ENCODE results near the gene PSMB5.
A peak's percentile ranks its signal among the peaks of the same experiment; 100 is the strongest.

The PSMB5 gene

DNA sequence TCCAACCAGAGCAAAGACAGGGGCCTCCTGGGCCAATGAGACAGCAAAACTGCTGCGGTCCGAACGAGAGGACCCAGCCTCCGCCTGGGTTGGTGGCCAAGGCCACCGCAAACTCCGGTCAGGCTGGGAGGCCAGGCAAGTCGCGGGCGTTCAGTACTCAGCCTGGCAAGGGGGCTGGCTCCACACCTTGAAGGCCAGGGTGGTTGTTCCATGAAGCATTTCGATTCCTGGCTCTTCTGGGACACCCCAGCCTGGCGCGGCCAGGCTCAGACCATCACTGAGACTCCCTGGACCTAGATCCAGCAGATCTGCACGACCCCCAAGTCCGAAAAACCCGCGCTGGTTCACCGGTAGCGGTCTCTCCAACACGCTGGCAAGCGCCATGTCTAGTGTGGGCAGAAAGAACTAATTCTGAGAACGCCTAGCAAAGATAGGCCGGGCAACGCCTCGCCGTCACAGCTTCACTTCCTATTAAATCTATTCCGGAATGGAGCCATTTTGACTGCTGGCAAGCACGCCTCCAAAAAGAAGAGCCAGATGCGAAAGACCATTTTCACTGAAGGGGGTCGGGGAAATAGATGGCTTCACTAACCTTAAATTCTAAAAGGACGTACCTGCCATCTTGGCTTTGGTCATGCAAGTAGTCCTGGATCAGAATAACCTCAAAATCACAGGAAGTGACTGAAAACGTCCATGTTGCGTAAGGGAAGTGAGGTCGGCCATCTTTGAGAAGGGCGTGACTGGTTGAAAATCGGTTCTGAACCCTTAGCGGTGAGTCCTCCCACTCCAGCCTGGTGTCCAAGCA lies at the start of gene PSMB5:
PSMB5 (minus strand) TSS at position 403 of the 805 bp plus-strand sequence; CDS start at position 384, 19 bp downstream.
- DNase-seq (ENCODE audit: low spot score) = peak; percentile 97

DNA sequence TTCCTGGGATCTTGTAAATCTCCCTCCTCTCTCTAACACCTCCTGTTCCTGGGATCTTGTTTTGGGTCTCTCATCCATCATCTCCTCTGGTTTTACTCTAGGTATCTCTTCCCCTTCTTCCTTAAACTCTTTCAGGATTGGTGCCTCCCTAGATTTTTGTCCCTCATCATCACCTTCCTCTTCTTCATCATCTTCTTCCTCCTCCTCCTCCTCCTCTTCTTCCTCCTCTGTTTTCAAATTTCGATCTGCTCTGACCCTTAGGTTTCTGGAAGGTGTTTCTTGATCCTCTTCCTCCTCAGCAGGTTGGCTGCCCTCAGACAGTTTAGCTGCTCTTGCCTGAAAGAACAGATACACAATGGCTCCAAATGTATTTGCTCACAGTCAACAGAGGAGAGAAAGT lies 45.8 kb upstream of the PSMB5 start:
- DNase-seq (ENCODE audit: low spot score) = no peak

DNA sequence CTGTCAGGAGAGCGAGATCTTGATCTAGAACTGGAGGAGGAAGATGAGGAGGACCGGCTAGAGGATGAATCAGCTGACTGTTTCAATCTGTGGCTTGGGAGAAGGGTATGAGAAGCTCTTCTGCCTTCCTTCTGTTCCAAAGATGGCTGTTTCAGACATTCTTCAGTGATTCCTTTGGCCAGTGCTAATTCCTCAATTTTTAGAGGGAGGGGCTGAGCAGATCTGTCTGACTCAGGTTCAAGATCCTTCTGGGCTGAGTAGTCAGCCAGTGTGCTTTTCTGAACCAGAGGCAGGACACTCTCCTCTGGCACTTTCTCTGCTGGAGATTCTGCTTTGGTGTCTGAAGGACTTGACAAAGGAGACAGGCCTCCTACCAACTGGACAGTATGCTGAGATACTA lies 45.0 kb upstream of the PSMB5 start:
- no peak for DNase-seq (ENCODE audit: low spot score)

DNA sequence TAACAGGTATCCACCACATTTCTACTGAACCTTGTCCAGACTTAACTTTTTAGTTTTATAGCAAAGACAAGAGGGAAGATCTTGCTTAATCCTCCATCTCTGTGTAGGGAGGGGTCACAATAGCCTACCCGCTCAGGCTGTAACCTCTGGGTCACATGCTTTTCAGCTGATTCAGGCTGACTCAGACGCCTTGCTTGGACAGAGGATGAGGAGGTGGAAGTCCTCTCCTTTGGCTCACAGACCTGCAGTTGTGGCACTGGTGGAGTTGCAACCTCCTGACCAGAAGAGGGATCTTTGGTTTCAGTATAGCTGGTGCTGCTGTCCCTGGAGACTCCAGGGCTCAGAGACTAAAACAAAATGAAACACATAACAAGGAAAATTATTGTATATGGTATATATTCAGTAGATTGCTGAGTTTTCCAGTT lies 44.0 kb upstream of the PSMB5 start:
- DNase-seq (ENCODE audit: low spot score) = peak; percentile 89

DNA sequence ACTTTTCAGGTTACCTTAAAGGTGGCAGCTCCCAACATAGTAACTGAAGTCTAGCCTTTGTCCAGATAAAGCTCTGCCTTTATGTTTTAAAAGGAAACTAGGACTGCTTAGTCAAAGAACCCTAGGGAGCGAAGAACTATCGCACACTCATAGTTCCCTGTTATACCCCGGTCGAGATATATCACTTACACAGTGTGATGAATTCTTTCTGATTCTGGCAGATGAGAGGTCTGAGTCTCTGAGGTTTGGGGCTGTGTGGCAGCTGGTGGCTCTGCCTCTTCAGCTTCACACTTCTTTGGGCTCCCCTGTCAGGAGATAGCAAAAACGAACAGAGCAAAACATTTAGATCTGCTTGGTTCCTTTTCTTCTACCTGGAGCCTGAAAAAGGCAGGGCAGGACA lies 43.3 kb upstream of the PSMB5 start:
- DNase-seq (ENCODE audit: low spot score) = no peak

DNA sequence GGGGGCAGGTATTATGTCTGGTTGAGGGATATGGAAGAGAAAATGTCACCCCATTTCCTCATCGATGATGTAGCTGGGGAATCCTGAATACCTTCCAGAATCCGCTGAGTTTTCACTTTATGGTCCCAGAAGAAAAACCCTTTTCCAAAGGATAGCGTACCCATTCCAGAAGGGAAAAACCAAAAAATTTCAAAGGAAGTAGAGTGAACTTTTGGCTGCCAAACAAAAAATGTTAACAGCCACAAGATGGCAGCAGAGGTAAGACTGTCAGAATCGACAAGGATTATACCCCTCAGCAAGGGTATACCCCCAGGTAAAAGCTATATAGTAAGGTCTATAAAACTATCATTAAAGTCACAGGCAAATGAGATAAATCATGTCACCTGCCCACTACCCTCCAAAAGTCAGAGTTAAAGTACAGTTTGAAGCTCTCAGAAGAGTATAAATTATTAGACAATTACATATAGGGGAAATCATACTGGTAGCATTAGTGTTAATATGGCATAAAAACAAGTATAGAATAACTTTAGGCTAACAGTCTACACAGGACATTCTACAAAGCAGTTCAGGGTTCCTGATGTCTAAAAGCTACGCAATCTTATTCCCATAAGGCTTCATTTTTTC lies 42.2 kb upstream of the PSMB5 start:
- DNase-seq (ENCODE audit: low spot score) = peak; percentile 45

DNA sequence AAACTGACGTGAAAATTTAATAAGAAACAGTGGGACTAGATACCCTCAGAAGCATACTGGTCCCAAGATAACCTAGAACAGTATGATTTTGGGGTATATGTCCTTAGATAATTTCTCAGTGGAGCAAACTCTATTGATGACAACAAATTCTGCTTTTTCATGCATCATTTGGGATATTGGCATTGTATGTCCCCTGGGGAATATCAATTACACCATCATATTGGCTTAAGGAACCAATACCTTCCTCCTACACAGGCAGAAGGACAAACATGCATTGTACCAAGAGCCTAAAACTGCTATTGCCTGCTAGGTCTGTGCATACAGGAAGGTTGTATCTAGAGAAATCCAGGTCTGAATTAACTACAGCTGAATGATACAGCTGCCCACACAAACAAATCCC lies 40.2 kb upstream of the PSMB5 start:
- DNase-seq (ENCODE audit: low spot score) = no peak

DNA sequence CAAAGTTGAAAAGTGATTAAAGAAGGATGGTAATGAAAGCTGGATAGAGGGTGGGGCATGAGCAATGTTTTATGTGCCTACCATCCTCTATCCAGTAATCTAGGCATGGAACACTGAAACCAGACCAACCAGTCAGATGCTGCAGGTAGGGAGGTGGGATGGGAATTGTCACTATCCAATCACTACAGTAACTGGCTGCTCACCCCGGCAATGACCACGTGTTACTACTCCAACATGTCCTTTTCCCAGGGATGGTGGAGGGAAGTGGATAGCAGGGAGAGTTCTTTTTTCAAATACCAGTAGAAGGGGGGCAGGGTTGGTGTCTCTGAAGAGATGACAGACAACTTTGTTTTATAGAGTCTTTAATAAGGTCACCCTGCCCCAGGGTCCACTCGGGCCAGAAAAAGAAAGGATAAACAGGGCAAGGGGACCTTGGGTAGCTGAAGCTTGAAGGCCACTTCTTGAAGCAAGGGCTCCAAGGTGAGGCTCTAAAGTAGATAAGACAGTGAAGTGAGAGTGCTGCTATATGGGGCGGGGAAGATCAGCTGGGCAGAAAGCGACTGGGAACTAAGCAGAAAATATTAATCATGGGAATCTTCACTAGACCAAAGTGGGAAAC lies 37.3 kb upstream of the PSMB5 start:
- DNase-seq (ENCODE audit: low spot score) = no peak

DNA sequence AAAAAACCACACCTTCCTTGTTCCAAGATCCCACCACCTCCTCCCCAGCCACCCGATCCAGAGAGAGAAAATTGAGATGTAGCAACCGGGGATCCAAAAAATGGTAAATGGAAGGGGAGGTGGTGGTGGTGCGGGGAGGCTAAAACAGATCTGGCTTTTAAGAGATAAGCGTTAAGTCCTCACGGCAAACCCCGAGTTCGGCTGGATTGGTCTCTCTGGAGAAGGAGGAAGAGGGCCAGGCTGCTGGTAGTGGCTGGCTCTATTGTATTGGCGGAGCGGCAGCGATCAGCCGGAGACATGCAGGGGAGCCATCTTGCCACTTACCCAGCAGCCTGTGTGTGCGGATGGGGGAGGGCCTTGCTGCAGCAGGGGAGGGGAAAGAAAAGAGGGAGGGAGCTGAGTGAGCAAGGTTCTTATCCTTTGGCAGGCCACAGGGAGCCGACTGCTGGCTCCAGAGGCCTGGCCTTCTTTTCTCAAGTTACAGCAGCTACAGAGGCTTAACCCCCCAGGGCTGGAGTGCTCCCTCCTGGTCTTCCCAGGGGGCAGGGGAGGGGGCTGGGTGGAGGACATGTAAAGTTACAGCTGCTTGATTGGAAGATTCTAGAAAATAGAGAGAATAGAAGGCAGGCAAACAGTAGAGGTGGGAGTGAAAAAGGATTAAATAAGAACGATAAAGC lies 36.7 kb upstream of the PSMB5 start:
- peak; percentile 94 for DNase-seq (ENCODE audit: low spot score)

DNA sequence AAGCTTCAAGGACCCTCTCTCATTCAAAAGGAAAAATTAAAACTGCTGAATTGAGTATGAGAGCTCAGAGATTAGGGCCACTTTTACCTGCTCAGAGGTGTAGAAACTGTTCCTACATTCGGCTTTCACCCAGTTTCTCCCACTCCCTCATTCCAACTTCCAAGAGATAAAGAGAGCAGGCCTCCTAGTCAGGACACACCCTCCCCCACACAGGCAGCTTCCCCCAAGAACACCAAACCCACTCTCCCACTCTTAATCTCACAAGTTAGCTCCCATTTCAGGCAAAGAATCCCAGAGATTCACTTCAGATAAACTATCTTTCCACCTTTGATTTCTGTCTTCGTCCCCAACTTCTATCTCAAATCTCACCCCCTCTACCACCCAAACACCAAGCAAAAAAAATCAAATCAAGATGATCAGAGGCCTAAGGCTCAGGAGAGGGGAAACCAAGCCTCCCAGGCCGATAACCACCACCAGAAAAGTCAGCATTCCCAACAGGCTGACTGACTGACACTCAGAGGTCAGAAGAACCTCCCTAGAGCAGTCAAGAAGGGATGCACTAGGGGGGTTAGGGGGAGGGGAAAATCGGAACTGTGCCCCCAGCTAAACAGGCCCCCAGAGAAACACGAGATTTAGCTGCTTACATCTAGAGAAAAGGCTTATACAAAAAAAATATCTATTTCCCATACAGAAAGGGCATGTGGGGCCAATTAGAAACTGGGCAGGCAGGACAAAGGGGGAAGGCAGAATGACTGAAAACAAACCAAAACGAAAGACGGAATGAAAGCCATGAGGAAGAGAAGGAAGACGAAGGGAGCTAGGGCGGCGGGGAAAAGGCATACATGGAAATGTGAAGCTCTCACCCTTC lies 35.8 kb upstream of the PSMB5 start:
- DNase-seq (ENCODE audit: low spot score) = peak; percentile 58

DNA sequence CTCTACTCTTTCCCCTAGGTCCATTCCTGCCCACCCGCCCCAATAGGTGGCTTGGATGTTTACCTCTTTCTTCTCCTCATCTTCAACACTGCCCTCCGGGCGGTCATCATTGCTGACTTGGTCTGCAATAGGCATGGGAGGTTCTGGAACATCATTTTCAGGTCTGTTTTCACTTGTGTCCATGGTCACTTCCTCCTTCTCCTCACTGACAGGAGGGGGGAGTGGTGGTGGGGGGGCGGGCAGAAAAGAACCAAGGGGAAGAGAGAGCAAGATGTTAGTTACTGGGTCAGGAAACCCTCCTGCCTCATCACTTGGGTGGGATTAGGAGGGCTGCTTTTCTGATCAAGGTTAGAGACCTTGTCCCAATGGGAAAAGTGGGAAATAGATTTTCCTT lies 34.7 kb upstream of the PSMB5 start:
- no peak for DNase-seq (ENCODE audit: low spot score)

DNA sequence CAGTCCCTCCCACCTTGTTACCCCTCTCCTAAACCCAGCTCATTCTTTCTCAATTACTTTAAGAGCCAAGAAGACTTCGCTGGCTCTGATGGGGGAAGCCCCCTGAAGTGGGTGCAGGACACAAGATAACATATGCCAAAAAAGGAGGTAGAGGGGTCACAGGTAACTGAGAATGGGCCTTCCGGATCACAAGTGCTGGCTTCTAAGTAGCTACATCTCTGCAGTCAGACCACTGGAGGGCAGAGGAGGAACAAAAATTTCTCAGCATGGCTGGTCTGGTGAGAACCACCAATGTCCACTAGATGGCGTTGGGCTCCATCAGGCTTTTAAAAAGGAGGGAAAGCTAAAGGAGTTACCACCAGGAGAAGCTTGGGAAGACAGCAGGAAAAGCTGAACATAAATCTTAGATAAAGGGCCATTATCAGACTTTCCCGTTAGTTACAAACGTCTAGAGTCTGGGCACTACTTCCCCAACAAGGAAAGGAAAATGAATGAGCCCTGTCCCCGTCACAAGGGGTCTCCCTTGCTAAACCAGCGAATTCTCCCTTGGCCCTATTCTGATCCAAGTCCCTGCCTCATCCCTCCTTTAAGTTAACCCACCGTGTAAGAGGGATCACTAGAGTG lies 34.2 kb upstream of the PSMB5 start:
- DNase-seq (ENCODE audit: low spot score) = peak; percentile 94

DNA sequence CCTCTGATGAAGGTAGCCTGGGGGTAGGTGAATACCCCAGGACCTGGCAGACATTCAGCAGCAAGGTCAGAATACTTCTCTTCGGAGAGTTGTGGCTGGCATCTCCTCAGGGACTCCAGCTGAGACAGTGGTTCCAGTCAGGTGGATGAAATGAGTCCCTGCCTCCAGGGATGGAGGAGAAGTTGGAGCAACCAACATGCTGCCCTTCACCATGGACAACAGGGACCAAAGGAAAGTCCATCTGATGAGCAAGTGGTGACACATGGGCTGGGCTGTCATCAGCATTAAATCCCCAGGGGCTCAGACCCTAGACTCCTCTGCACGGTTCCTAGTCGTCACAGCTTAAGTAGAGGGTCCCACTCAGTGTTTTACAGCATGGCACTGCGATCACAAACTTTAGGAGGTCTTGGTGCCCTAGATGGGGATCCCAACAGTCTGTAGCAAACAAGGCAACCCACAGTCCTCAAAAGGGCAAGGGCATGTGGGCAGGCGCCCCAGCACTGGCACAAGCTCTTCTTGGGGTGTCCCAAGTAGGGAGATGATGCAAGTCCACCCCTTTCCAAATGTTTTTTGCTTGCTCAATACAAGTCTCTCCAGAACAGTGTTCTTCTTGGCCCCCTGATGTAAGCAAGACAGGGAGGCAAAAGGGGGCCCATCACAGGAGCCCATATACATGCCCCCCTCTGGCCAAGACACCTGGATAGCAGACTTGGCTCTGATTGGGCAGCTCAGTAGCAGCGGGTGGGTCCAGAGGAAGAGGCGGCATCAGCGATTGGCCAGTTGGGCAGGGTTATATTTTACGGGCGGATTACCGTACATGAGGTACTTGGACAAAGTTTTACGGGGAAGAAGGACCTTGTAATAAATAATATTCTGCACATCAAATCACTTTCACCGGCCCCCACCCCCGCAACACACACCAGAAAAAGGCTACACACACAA lies 33.4 kb upstream of the PSMB5 start:
- no peak for DNase-seq (ENCODE audit: low spot score)

DNA sequence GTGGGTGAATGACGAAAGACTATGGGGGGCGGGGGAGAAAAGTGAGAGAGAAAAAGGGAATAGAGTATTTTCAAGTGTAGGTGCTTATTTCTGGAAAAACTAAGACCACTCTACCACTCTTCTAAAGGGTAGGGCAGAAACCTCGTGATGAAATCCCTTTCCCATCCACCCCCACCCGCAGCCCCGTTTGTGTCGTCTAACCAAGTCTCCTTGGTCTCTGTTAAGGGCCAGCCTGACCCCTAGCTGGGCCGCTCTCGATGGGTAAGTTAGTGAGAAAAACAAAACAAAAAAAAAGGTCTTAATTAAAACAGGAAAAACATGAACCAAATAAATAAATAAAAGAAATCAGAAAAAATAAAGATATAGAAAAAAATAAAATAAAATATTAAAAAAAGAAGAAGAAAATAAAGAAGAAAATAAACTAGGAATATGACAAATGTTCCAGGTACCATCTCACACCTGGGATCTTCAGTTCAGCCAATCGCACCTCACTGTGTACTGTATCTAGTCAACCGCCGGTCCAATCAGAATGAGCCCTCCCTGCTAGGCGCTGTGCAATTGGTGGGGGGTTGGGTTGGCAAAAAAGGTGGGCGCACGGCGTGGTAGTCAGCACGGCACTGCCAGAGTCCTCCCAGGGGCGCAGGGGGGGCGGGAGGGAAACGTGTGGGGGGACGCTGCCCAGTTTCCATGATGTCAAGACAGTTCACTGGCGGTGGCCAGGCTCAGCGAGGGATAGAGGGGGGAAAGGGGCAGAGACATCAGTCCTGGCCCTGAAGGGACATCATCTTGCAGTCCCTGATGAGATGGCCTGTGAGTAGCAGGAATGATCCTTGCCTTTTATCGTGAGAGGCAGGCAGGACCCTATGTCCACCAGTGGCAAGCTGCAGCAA lies 32.4 kb upstream of the PSMB5 start:
- no peak for DNase-seq (ENCODE audit: low spot score)

DNA sequence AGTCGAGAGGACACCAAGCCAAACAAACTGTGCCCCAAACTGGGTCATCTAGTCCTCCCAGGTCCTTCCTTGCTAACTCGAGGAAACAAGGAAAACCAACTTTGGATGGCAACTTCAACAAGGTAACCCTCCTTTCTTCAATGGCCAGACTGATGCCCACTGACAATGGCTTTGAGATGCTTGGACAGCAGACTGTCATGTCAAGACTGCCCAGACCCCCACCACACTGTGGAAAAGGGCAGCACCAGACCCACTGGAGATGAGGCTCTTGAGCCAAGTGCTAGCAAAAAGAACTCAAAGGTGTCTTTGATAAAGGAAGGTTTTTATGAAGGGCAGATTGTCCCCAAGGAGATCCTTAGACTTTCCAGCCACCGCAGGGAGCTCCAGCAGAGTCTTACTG lies 31.7 kb upstream of the PSMB5 start:
- DNase-seq (ENCODE audit: low spot score) = no peak

DNA sequence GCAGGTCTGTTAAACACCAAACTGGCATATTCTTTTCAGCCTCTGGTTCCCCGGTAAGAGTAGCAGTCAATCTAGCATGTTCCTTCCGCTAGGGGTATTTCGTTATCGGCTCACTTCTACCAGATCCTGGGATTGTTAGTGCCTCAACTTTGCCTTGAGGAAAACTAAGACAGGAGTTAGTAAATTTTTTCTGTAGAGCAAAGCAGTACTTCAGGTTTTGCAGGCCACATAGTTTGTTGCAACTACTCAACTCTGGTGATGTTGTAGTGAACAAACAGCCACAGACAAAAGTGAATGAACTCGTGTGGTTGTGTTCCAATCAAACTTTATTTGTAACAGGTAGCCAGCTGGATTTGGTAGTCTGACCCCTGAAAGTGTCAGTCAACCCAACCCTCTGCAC lies 28.9 kb upstream of the PSMB5 start:
- no peak for DNase-seq (ENCODE audit: low spot score)

DNA sequence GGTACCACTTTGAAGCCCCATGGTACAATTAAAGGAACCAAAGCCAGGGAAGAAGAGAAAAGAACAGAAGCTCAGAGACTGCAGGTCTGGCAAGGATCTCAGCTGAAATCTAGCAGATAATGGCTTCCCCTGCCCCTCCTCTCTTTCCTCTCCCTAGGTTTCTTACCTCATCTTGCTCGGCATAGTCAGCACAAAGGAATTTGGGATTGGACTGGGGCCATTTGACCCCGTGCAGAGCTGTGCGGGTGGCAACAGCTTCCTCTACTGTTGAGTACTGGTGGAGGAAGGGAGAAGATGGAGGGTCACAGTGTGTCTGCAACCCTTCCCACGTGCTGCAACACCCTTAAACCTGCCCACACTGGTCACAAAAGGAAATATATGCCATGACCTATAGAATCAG lies 27.3 kb upstream of the PSMB5 start:
- DNase-seq (ENCODE audit: low spot score) = peak; percentile 86

DNA sequence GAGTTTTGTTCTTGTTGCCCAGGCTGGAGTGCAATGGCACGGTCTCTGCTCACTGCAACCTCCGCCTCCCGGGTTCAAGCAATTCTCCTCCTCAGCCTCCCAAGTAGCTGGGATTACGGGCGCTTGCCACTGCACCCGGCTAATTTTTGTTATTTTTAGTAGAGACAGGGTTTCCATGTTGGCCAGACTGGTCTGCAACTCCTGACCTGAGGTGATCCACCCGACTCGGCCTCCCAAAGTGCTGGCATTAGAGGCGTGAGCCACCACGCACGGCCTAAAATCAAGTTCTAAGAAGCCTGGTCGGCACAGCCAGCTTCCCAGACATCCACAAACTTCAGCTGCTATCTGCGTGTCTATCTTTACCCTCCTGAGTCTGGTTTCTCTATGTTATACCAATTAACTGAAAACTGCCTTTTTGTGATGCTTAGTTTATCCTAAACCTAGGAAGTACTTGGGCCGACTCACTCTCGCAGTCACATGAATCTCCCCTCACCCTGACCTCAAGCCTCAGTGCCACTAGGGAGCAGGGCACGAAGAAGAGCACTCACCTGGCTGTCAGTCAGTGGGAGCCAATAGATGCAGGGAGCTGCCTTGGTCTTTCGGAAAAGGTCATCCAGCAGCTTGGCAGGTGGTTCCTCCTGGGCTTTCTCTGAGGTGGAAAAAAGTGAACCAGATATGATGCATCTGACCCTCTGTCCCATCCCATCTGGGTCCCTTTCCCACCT lies 26.0 kb upstream of the PSMB5 start:
- DNase-seq (ENCODE audit: low spot score) = no peak
